A549 treated with Mapracorat at 1 μM for 4 hours (cell line): ENCODE results near the gene HACD1. TPM values are rescaled to one million over a fixed set of nuclear protein-coding genes. Genes with fewer than 3 reads are reported as not detected.

Source experiments
- total RNA-seq: library from RNA; stranded (reverse); fragments of 200-300 nt; extraction: Qiagen RNA extraction; gene quantifications from 5 replicates; pipeline ENCODE4 v1.2.3, GENCODE V29; 2022

Gene HACD1
- total RNA-seq, result 37.7 to 61.6 TPM (median 58.5 TPM) in 5 replicates

DNA sequence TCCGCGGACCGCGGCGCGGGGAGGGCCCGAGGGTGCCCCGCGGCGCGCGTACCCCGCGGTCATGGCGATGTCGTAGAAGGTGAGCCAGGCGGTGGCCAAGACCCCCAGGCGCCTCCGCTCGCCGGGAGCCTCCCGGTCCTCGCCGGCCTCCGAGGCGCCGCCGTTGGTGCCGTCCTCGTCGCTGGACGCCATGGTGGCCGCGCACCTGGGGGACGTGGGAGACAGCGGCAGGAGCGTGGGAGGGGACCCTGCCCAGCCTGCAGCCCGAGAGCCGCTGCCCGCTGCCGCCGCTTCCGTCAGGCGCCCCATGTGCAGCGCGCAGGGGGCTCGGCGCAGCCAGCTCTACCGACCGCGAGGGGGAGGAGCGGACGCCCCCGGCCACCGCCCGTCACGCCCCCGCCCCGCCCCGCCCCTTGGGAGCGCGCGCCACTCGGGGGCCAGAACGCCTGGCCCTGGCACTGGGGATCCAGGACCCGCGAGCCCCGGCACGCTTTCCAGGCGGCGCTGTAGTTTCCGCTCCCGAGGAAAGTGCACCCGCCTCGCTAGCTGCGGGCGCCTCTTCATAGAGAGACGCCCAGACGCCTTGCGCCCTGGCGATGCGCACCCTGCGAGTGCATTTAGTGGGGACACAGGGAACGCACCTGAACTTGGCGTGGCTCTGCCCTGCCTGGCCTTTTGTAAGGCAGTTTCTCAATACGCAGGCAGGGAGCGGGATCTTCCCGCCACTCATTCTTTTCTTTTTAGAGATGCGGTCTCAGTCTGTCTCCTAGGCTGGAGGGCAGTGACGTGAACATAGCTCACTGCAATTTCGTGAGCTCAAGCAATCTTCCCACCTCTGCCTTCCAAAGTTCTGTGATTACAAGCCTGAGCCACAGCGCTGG lies at the start of gene HACD1:
HACD1 (minus strand) TSS at position 344 of the 881 bp plus-strand sequence; CDS start at position 309, 35 bp downstream.

GRCh38 chr10:17643755-17644484 lies 26.7 kb upstream of the HACD1 start, which contains the start of gene STAM:
TSS of gene STAM (plus strand) at chr10:17644151. CDS start at chr10:17644340, 189 bp downstream.

Other genes starting within 250 kb of the HACD1 start
- gene ST8SIA6, start 162.8 kb downstream of the HACD1 start, total RNA-seq, result 0.07 TPM in 1 of 5 replicates, not detected in the others
- 22.5 to 25.3 TPM (median 24.2 TPM) in 5 replicates for gene STAM, start 26.8 kb upstream of the HACD1 start, total RNA-seq
- gene TMEM236, start 134.8 kb upstream of the HACD1 start, total RNA-seq, result 0.02 to 0.08 TPM (median 0.03 TPM) in 5 replicates
- gene MRC1, start 192.0 kb upstream of the HACD1 start, total RNA-seq, result 0.03 TPM in 2 of 5 replicates, not detected in the others